Panc1 (cell line): ENCODE measurements around the gene RAP1GAP2.

Source experiments
- POLR2AphosphoS5 ChIP-seq: IDR thresholded peaks from 2 replicates; pipeline ENCODE4 v1.6.1; 2012; ENCODE audit warnings: mild to moderate bottlenecking, low read depth, low read length, moderate library complexity
- REST ChIP-seq, 2 experiments: IDR thresholded peaks; 2 replicates each; pipeline ENCODE4 v1.6.1; 2011 to 2012; ENCODE audit warnings: low read depth in 2 of 2, control low read depth in 1 of 2, low read length in 1 of 2, mild to moderate bottlenecking in 1 of 2, moderate library complexity in 1 of 2; ENCODE audit not compliant: insufficient read depth in 1 of 2
- SIN3A ChIP-seq: IDR thresholded peaks from 2 replicates; pipeline ENCODE4 v1.6.1; 2012; ENCODE audit warnings: low read depth, mild to moderate bottlenecking, low read length, moderate library complexity, borderline replicate concordance; ENCODE audit not compliant: insufficient read depth
- TCF7L2 ChIP-seq: IDR thresholded peaks from 2 replicates; pipeline ENCODE4 v1.6.1; 2011; ENCODE audit warnings: mild to moderate bottlenecking, low read depth, low read length, inconsistent platforms
- TF ChIP-seq, protein P1 (sequence below): fragments of 450-650 bp; IDR thresholded peaks from 2 replicates; pipeline ENCODE4 v1.5.1; 2017; ENCODE audit warnings: mild to moderate bottlenecking

DNA sequence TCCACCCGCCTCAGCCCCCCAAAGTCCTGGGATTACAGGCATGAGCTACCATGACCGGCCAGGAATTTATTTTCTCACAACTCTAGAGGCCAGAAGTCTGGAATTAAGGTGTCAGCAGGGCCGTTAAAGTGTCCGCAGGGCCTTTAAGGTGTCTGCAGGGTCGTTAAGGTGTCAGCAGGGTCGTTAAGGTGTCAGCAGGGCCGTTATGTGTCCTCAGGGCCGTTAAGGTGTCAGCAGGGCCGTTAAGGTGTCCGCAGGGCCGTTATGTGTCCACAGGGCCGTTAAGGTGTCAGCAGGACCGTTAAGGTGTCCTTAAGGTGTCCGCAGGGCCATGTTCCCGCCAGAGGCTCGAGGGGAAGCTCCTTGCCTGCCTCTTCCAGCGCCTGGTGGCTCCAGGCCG is 125.2 kb downstream of the RAP1GAP2 start:
- TF ChIP-seq, protein P1, sequence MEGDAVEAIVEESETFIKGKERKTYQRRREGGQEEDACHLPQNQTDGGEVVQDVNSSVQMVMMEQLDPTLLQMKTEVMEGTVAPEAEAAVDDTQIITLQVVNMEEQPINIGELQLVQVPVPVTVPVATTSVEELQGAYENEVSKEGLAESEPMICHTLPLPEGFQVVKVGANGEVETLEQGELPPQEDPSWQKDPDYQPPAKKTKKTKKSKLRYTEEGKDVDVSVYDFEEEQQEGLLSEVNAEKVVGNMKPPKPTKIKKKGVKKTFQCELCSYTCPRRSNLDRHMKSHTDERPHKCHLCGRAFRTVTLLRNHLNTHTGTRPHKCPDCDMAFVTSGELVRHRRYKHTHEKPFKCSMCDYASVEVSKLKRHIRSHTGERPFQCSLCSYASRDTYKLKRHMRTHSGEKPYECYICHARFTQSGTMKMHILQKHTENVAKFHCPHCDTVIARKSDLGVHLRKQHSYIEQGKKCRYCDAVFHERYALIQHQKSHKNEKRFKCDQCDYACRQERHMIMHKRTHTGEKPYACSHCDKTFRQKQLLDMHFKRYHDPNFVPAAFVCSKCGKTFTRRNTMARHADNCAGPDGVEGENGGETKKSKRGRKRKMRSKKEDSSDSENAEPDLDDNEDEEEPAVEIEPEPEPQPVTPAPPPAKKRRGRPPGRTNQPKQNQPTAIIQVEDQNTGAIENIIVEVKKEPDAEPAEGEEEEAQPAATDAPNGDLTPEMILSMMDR = no peak
- TF ChIP-seq POLR2AphosphoS5 (no peak), REST (IDR thresholded peaks at IDR 0.05; ENCODE audit: insufficient read depth in 1 of 2, low read depth in 2 of 2, low read length in 1 of 2) (no peak), SIN3A (no peak), TCF7L2 (no peak)
